Ascending aorta (tissue), 2 donors: ENCODE measurements around the gene SCLT1. TPM values are rescaled to one million over a fixed set of nuclear protein-coding genes. Genes with fewer than 3 reads are reported as not detected.

Experiments used
- DNase-seq, 2 donors: peaks; one replicate each; pipeline ENCODE4 v3.0.0-alpha.2; 2019; ENCODE audit warnings: low spot score in 2 of 2
- H3K27ac ChIP-seq, 2 donors: fragments of 200-600 bp; sonication (generic); one replicate each; pipeline ENCODE4 v1.5.1; 2016 to 2017; ENCODE audit warnings: mild to moderate bottlenecking in 1 of 2
- H3K27me3 ChIP-seq: fragments of 200-600 bp; sonication (generic); one replicate; pipeline ENCODE4 v1.5.1; 2017
- H3K36me3 ChIP-seq, 2 donors: fragments of 200-600 bp; sonication (generic); one replicate each; pipeline ENCODE4 v1.5.1; 2016
- H3K4me1 ChIP-seq, 2 donors: fragments of 200-600 bp; sonication (generic); one replicate each; pipeline ENCODE4 v1.5.1; 2016 to 2017; ENCODE audit warnings: mild to moderate bottlenecking in 1 of 2
- H3K4me3 ChIP-seq, 2 donors: fragments of 200-600 bp; sonication (generic); one replicate each; pipeline ENCODE4 v1.5.1; 2016 to 2017; ENCODE audit warnings: mild to moderate bottlenecking in 1 of 2
- H3K9me3 ChIP-seq, 2 donors: fragments of 200-600 bp; sonication (generic); one replicate each; pipeline ENCODE4 v1.5.1; 2016
- intact Hi-C: fragments of 100-400 bp; cut with DNase I; formaldehyde crosslinking; loops from one replicate; pipeline ENCODE4 v1.15.1; 2023
- total RNA-seq: library from RNA; depleted of rRNA; stranded (reverse); fragments of >200 nt; gene quantifications from one replicate; pipeline ENCODE4 v1.1.0, GENCODE V29; 2016
- TF ChIP-seq, protein P1 (sequence below), 3 experiments: fragments of 200-600 bp in 2 of 3; fragments of 450-650 bp in 1 of 3; sonication (generic) in 2 of 3; IDR thresholded peaks; one replicate each; pipeline ENCODE4 v1.5.1; 2016 to 2019; ENCODE audit warnings: antibody characterized with exemption in 3 of 3, mild to moderate bottlenecking in 1 of 3, moderate library complexity in 1 of 3

Gene SCLT1
- total RNA-seq, result 7.0 TPM

DNA sequence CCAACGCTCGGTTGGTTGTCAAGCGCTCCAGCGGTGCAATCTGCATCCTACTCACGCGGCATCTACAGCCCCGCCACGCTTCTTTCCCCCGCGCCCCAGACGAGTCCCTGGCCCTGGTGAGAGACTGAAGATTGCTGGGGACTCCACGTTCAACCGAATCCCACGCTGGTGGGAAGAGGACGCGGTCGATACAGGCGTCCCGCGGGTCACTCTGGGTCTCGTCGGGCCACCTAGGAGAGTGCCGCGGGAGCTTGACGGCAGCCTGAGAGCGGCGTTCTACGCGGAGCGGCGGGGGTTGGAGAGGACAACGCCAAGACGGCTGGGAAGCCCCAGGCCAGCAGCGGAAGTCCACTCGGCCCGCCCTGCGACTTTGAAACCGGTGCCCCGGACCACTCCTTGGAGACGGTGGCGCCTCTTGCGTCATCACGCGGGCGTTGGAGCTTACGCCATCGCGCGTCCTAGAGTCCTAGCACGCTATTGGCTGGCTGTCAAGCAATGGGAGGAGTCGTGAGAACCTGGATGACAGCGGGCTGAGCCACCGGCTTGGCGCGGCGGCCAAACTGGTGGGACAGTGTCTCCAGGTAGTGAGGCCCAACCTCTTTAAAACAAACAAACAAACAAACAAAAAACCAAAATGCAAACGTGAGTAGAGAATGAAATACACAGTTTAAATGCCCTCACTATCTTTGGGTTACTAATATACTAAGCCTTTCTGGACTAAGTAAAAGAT, at the start of gene SCLT1:
Gene SCLT1, minus strand, starts transcription at position 349 of the 730 bp plus-strand sequence. CDS start 436 bp downstream, outside the sequence.
- Histone ChIP-seq H3K36me3 (no peaks in the 10 kb centered on the region), H3K4me1 (peaks cover 0 to 14% of the 10 kb centered on the region in 2 donors), H3K4me3 (peak within 1 kb of the TSS; percentile 74 to 75), H3K9me3 (no peaks in the 10 kb centered on the region), H3K27me3 (no peaks in the 10 kb centered on the region), H3K27ac (peak within 1 kb of the TSS; percentile 91 to 92)
- intact Hi-C loops, result loop anchor here (2.0 to 10.0 kb wide), 8 partner anchors 281 to 1309 kb away; partner anchors contain the start of genes HSPA4L, LARP1B and PGRMC2
- TF ChIP-seq, protein P1, sequence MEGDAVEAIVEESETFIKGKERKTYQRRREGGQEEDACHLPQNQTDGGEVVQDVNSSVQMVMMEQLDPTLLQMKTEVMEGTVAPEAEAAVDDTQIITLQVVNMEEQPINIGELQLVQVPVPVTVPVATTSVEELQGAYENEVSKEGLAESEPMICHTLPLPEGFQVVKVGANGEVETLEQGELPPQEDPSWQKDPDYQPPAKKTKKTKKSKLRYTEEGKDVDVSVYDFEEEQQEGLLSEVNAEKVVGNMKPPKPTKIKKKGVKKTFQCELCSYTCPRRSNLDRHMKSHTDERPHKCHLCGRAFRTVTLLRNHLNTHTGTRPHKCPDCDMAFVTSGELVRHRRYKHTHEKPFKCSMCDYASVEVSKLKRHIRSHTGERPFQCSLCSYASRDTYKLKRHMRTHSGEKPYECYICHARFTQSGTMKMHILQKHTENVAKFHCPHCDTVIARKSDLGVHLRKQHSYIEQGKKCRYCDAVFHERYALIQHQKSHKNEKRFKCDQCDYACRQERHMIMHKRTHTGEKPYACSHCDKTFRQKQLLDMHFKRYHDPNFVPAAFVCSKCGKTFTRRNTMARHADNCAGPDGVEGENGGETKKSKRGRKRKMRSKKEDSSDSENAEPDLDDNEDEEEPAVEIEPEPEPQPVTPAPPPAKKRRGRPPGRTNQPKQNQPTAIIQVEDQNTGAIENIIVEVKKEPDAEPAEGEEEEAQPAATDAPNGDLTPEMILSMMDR (IDR thresholded peaks at IDR 0.05), result no peak
- DNase-seq, result peak; percentile 92 to 99

DNA sequence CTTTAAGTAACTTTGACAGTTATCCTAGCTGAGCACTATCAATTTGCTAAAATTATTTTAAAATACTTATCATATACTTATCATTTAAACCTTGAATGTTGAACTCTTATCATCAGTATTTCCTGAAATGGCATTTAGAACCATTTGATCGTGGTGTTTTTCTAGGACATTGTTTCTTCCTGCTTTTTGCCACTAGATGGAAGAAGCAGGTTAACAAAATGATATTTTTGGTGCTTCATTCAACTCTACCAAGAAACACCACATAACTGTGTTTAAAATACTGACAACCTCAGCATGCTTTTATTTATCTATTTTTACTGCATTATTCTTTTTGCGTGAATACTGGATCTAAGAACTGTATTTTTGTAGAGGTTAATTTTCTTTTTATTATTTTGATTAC, 47.2 kb upstream of the SCLT1 start:
- H3K27ac ChIP-seq, result no peak overlapping the region
- TF ChIP-seq, protein P1 (IDR thresholded peaks at IDR 0.05), result no peak
- H3K4me3 ChIP-seq, result no peak overlapping the region
- intact Hi-C loops, result no loop called here
- H3K36me3 ChIP-seq, result no peaks in the 10 kb centered on the region
- H3K9me3 ChIP-seq, result no peaks in the 10 kb centered on the region
- H3K4me1 ChIP-seq, result no peaks in the 10 kb centered on the region
- no peaks in the 10 kb centered on the region for H3K27me3 ChIP-seq
- no peak for DNase-seq

DNA sequence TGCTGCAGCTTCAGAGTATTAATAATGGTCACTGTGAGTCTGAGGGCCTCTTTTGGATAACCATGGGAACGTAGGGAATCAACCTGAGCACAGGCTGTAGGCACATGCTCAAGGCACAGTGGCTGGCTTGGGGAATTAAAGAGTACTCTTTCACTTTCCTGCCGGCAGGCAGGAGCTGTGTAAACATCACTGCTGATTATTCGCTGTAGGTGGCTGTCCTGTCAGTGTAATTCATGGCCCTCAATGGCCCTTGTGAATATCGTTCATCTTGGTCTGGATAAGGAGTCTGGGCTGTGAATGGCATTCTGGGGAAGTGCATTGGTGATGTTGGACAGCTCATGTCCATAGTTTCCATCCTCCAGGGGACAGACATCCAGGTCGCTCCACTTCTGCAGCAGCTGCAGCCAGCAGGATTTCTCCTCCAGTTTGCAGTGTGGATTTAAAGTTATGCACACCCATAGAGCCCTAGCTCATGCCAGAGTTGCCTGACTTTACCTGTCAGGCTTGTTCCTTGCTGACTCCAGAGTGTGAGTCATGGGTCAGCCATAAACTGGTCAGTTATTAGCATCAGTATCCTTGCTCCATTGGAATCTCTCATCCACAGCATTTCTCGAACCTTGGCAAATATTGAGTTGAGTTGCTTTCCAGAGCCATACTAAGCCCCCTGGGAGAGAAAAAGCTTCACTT, 45.6 kb upstream of the SCLT1 start:
- H3K36me3 ChIP-seq, result no peaks in the 10 kb centered on the region
- H3K4me1 ChIP-seq, result no peaks in the 10 kb centered on the region
- no peak overlapping the region for H3K27ac ChIP-seq
- no peaks in the 10 kb centered on the region for H3K9me3 ChIP-seq
- no peak overlapping the region for H3K4me3 ChIP-seq
- intact Hi-C loops, result no loop called here
- no peaks in the 10 kb centered on the region for H3K27me3 ChIP-seq
- no peak for DNase-seq
- TF ChIP-seq, protein P1 (IDR thresholded peaks at IDR 0.05), result no peak

DNA sequence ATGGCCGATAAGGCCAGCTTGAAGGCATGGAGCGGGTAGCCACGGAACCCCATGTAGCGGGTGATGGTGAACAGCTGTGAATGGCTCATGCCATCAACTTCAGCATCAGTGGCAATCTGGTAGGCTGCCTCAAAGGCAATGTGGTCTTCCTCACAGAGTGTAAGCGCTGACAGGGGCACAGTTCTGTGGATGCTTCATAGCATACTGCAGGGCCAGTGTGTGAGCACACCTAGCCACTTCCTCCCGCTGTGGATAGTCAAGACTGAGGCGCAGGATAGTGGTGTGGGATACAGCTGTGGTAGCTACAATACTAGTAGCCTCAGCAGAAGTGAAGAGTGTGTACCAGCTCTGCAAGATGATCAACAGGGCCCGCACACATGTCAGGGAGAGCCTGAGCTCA, 43.1 kb upstream of the SCLT1 start:
- DNase-seq, result no peak
- TF ChIP-seq, protein P1 (IDR thresholded peaks at IDR 0.05), result no peak
- Histone ChIP-seq H3K4me1 (no peaks in the 10 kb centered on the region), H3K4me3 (no peak overlapping the region), H3K36me3 (no peaks in the 10 kb centered on the region), H3K27ac (no peak overlapping the region), H3K9me3 (no peaks in the 10 kb centered on the region), H3K27me3 (no peaks in the 10 kb centered on the region)
- intact Hi-C loops, result no loop called here

DNA sequence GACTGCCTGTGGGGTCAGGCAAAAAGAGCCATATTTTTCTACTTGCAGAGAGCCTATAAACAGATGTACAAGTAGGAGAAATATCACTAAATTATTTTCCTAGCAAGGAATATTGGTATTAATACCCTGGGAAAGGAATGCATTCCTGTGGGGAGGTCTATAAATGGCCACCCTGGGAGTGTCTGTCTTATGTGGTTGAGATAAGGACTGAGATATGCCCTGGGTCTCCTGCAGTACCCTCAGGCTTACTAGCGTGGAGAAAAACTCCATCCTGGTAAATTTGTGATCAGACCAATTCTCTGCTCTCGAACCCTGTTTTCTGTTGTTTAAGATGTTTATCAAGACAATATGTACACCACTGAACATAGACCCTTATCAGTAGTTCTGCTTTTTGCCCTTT, 38.0 kb upstream of the SCLT1 start:
- H3K36me3 ChIP-seq, result no peaks in the 10 kb centered on the region
- H3K4me1 ChIP-seq, result no peaks in the 10 kb centered on the region
- TF ChIP-seq, protein P1 (IDR thresholded peaks at IDR 0.05), result no peak
- no peaks in the 10 kb centered on the region for H3K9me3 ChIP-seq
- no peak overlapping the region for H3K27ac ChIP-seq
- H3K4me3 ChIP-seq, result no peak overlapping the region
- DNase-seq, result no peak
- intact Hi-C loops, result no loop called here
- no peaks in the 10 kb centered on the region for H3K27me3 ChIP-seq
